Measurements from ENCODE around the gene FAM20A. TPM values are rescaled to one million over a fixed set of nuclear protein-coding genes. Genes with fewer than 3 reads are reported as not detected.

The FAM20A gene
- total RNA-seq, 2 donors from 2014 or later: 2.5 to 4.4 TPM

DNA sequence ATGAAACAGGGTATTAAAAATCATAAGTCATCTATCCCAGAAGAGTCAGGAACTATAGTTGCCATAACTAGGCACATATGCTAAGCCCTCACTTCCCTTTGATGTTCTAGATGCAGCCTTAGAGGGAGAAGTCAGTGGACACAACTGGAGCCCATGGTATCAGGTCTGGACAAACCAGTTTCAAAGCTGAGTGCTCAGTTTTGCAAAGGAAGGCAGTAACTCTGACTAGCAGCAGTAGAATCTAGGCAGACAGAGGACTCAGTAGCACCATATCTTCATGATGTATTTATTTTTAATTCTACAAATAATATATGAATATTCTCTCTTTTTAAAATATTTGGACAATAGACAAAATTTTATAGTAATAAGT is 11.7 kb upstream of the FAM20A start:
- Histone ChIP-seq H3K36me3 (no peaks in the 10 kb centered on the region), H3K4me1 (peaks cover 0 to 3% of the 10 kb centered on the region in 2 donors), H3K27ac (no peak overlapping the region), H3K4me3 (no peak overlapping the region), H3K27me3 (no peaks in the 10 kb centered on the region), H3K9me3 (peaks cover 12 to 30% of the 10 kb centered on the region in 2 donors)
- no peak for DNase-seq (ENCODE audit: low spot score)
- TF ChIP-seq, protein P1, sequence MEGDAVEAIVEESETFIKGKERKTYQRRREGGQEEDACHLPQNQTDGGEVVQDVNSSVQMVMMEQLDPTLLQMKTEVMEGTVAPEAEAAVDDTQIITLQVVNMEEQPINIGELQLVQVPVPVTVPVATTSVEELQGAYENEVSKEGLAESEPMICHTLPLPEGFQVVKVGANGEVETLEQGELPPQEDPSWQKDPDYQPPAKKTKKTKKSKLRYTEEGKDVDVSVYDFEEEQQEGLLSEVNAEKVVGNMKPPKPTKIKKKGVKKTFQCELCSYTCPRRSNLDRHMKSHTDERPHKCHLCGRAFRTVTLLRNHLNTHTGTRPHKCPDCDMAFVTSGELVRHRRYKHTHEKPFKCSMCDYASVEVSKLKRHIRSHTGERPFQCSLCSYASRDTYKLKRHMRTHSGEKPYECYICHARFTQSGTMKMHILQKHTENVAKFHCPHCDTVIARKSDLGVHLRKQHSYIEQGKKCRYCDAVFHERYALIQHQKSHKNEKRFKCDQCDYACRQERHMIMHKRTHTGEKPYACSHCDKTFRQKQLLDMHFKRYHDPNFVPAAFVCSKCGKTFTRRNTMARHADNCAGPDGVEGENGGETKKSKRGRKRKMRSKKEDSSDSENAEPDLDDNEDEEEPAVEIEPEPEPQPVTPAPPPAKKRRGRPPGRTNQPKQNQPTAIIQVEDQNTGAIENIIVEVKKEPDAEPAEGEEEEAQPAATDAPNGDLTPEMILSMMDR (IDR thresholded peaks at IDR 0.05): no peak

DNA sequence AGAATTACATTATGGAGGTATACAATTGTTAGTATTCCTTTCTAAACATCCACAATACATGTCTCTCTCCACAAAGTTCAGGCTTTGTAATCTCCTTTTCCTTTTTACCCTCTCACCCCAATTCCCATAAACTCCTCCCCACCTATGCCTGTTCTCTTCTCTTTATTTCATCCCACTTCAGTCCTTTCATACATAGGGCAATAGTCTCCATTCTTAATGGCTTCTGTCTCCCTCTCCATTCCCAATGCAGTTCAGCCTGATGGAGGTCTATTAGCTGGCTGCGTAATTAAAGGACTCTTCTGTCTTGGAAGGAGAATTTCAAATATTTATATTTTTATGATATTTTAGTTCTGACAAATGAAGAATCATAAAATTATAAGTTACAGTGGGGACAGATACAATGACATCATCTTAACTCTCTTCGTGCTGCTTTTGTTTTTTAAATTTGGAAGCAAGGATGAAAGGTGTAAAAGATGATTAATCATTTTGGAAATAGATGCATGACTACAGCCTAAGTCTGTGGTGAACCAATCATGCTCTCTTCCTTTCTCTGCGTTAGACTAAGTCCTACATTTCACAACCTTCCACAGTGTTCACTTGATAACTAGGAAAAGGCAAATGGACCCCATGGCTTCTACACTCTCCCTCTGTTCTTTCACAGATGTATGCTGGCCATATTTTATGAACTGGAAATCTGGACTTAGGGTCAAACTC is 11.2 kb upstream of the FAM20A start:
- no peak for DNase-seq (ENCODE audit: low spot score)
- H3K9me3 ChIP-seq: peaks cover 12 to 34% of the 10 kb centered on the region in 2 donors
- no peak overlapping the region for H3K4me3 ChIP-seq
- H3K27ac ChIP-seq: no peak overlapping the region
- H3K27me3 ChIP-seq: no peaks in the 10 kb centered on the region
- peaks cover 0 to 3% of the 10 kb centered on the region in 2 donors for H3K4me1 ChIP-seq
- H3K36me3 ChIP-seq: no peaks in the 10 kb centered on the region
- TF ChIP-seq, protein P1 (IDR thresholded peaks at IDR 0.05): no peak

DNA sequence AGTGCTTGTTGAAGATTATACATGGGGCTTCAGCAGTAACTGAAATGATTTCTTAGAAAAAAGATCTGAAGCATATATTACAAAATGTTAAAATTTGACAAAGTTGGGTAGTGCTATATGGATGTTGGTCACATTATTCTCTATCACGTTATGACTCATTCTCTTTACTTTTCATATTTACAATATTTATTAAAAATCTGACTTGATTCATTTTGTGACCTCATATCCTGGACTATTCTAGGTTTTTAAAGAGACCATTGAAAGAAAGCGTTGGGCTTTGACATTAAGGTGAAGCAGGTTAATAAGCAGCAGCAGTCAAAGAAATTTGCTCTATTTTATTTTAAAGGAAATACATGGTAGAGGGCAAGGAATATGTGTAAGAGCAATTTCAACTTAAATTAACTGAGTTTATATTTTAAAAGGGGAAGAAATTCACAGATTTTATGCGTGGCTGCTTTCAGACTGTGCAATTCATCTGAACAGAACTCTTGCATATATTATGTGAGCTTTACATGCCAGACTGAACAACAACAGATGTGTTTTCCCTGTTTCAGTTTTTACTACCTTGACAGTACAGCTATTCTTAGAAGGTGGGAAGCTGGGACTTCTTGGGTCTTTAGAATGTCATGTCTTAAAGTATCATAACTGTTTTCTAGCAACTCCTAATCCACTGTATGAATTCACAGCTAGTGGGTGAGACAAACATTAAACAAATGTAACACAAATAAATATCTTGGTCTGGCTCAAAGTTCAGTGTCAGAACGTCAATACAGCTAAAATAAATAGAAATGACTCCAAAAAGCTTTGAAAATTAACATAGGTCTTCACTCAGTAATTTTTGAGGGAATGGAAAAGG is 10.4 kb upstream of the FAM20A start:
- TF ChIP-seq, protein P1 (IDR thresholded peaks at IDR 0.05): no peak
- peaks cover 12 to 34% of the 10 kb centered on the region in 2 donors for H3K9me3 ChIP-seq
- no peaks in the 10 kb centered on the region for H3K36me3 ChIP-seq
- no peak overlapping the region for H3K27ac ChIP-seq
- no peak for DNase-seq (ENCODE audit: low spot score)
- peaks cover 0 to 3% of the 10 kb centered on the region in 2 donors for H3K4me1 ChIP-seq
- H3K27me3 ChIP-seq: no peaks in the 10 kb centered on the region
- H3K4me3 ChIP-seq: no peak overlapping the region

DNA sequence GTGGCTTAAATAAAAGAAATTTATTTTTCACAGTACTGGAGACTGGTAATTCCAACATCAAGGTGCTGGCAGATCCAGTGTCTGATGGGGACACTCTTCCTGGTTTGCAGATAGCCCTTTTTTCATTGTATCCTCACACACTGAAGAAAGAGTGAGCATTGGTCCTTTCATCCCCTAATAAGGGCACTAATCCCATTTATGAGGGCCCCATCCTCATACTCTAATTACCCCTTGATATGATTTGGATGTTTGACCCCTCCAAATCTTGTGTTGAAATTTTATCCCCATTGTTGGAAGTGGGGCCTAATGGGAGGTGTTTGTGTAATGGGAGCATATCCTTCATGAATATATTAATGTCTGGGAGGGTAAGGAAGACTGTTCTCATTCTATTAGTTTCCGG is 9.4 kb upstream of the FAM20A start:
- peaks cover 12 to 34% of the 10 kb centered on the region in 2 donors for H3K9me3 ChIP-seq
- TF ChIP-seq, protein P1 (IDR thresholded peaks at IDR 0.05): no peak
- no peaks in the 10 kb centered on the region for H3K27me3 ChIP-seq
- peaks cover 0 to 3% of the 10 kb centered on the region in 2 donors for H3K4me1 ChIP-seq
- no peaks in the 10 kb centered on the region for H3K36me3 ChIP-seq
- no peak overlapping the region for H3K27ac ChIP-seq
- DNase-seq (ENCODE audit: low spot score): no peak
- no peak overlapping the region for H3K4me3 ChIP-seq

DNA sequence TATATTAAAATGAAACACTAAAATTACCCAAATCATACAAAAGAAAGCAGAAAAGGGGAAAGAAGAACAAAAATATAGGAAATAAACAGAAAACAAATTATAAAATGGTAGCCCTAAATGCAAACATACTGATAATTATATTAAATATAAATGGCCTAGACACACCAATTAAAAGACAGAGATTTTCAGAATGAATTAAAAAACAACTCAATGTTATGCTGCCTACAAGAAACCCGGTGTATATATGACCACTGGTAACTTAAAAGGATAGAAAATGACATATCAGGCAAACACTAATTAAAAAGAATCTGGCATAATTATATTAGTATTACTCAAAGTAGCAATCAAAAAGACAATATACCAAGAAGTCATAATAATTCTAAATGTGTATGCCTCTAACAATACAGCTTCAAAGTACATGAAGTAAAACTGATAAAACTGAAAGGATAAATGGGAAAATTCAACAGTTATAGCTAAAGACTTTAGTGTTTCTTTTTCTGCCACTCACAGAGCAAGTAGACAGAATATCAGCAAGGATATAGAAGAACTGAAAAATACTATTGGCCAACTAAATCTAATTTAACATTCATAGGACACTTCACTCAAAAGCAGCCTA is 7.5 kb upstream of the FAM20A start:
- DNase-seq (ENCODE audit: low spot score): no peak
- no peaks in the 10 kb centered on the region for H3K27me3 ChIP-seq

More for the DNA sequence above, 7.5 kb upstream of the FAM20A start:
- TF ChIP-seq, protein P1 (IDR thresholded peaks at IDR 0.05): no peak
- no peak overlapping the region for H3K4me3 ChIP-seq
- no peaks in the 10 kb centered on the region for H3K36me3 ChIP-seq
- H3K27ac ChIP-seq: no peak overlapping the region
- H3K9me3 ChIP-seq: peaks cover 12 to 34% of the 10 kb centered on the region in 2 donors
- peaks cover 0 to 3% of the 10 kb centered on the region in 2 donors for H3K4me1 ChIP-seq

Data from right atrium auricular region (tissue), 2 donors.